Femur (tissue), 1 donor: ENCODE results near the gene GRAMD2B.

Source experiments
- DNase-seq: peaks from one replicate; pipeline ENCODE4 v3.0.0-alpha.2; 2017

The GRAMD2B gene

DNA sequence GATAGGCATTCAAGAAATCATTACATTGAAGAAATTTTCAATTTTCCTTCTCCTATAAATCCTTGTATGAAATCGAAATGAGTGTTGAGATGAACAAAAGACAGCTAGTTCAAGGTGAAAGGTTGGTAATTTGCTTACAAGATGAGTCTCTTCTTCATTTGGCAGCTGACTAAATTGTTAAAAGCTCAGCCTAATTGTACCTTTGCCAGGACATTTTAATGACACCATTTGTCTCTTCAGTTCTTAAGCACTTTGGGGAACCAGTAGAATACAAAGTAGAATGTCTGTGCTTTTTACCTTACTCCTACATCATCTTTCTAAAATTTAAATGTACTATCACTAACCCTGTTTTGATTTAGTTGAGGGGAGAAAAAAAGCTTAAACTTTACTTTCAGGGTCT, 59.4 kb downstream of the GRAMD2B start:
- no peak for DNase-seq

DNA sequence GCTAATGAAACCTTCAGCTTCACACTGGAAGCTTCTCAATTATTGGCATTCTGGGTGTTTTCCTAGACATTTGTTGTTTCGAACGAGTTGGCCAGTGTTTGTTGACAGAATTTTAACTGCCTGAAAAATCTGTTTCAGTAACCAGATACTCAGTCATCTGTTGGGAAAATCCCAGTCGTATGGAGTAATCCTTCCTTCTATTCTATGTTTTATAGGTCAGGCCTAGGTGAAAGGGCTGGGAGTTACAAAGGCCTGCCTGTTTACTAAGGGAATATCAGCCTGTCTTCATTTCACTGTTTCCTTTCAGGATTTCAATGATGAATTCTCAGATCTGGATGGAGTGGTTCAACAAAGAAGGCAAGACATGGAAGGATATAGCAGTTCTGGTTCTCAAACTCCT, 59.9 kb downstream of the GRAMD2B start:
- DNase-seq: no peak

DNA sequence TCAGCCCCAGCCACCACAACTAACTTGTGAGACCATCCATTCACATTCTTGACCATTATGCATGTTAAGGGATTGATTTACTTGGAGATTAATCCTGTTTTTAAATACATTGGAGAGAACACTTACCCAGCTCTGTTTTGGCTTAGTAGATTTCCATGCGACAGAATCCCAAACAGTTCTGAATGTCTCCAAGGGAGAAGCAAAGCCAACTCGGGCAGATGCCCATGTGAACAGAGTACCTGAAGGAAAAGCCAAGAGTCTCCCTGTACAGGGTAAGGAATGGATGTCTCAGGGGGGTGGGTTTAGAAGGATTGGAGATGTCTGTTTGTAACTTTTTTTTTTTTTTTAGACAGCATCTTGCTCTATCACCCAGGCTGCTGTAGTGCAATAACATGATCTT, 61.0 kb downstream of the GRAMD2B start:
- DNase-seq: no peak

DNA sequence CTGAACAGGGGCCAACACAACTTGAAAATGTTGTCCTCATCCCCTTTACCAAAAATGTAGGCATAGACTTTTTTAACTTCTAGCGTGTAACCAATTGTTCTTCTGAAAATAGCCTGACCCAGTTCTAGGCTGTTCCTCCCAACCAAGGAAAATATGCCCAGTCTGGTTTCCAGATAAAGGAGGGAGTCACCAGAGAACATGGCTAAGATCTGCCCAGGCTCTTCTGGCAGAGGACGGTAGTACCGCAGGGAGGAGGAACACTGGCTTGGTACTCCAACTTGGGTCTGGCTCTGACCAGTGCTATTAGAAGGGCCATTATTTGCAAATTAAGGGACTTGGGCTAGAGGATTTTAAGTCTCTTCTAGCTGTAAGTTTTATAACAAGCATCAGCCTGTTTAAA, 63.1 kb downstream of the GRAMD2B start:
- DNase-seq: no peak

DNA sequence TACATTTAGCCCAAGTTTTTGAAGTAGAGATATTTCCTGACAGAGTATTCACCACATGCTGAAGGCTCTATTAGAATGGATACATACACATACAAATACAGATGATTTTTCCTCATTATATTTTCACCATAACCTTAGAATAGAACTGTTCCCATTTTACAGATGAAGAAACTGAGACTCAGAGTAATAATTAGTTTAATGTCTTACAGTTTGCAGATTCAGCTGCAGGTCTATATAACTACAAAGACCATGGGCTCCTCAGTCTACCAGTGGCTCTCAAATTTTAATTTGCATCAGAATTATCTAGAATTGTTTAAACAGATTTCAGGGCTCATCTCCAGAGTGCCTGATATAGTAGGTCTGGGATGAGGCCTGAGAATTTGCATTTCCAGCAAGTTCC, 64.4 kb downstream of the GRAMD2B start:
- no peak for DNase-seq

DNA sequence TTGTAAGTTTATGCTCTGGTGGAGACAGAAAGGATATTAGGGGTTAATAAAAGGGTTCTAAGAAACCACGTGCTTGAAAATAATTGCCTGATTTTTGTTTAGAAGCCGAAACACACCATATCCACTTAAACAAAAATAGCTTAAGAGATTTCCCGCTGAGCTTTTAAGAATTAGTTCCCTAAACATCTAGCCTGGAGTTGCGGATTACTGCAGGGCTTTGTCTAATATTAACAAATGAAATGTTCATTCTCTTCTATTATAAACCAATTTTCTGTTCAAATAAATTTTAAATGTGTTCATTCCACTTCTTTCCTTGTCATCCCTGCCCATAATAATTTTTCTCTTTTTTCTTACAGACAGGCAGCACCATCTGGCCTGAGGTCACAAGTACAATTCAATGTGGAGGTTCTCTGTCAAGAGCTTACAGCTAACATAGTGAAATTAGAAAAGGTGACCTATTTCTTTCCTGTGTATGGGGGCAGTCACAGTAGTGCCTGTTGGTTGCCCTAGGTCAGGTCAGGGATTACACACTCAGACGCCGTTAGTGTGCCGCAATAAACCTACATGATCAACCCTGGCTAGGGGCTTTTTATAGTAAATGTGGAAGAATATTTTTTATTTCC, 65.3 kb downstream of the GRAMD2B start:
- DNase-seq: no peak

DNA sequence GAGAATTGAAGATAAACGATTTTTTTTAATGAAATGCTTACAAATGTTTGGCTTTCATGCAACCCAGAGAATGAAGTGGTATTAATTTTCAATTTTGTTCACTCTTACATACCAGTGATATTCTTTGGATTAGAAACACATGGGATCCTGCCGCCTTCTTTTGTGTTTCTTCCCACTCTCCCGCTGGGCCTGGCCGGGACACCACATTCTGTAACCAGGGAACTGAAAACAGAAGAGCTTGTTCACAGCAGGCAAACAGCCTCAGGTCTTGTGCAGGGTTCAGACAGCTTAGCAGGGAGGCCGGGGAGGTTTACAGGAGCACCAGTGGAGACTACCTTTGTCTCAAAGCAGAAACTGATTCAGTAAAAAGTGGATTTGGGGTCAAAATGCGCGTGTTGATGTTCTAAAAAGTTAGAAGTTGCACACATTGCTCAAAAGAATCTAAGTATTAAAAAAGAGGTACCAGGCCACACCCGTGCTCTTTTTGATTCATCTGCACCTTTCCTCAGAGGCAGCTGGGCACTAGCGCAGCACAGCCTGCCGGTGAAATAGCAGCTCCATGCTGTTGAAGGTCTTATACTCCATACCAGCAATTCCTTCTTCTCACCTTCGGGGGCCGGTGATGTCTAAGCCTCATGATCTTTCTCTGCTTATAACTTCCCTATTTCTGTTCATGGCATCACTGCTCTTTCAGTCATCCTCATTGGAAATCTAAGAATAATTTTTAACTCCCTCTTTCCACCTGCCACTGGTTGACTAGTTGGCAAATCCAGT, 67.1 kb downstream of the GRAMD2B start:
- DNase-seq: peak; percentile 57

DNA sequence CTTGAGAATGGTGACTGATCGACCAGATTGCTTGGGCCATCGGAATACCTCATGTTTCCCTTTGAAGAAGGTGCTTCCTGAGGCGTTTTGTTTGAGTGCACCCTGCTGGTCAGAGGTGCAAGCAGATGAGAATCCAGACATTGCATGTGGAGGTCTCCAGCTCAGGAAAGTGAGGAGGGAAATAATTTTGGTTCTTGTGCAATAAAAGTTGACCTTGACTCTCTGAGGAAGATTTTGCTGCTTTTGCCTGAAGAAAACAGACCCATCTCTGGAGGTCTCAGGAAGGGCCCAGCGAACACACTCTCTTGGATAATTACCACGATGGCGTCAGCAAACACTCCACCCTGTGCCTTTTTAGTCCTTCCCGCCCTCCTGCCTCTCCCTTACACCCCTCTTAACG, 69.7 kb downstream of the GRAMD2B start:
- no peak for DNase-seq

DNA sequence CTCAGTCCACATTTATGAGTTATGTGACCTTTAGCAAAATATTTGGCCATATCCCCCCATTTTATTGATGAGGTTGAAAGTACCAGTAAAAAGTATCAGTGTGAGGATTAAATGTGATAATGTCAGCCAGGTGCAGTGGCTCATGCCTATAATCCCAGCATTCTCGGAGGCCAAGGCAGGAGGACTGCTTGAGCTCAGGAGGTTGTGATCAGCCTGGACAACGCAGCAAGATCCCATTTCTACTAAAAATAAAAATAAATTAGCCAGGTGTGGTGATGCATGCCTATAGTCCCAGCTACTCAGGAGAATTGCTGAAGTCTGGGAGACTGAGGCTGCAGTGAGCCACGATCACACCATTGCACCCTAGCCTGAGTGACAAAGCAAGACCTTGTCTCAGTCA, 71.2 kb downstream of the GRAMD2B start:
- no peak for DNase-seq

DNA sequence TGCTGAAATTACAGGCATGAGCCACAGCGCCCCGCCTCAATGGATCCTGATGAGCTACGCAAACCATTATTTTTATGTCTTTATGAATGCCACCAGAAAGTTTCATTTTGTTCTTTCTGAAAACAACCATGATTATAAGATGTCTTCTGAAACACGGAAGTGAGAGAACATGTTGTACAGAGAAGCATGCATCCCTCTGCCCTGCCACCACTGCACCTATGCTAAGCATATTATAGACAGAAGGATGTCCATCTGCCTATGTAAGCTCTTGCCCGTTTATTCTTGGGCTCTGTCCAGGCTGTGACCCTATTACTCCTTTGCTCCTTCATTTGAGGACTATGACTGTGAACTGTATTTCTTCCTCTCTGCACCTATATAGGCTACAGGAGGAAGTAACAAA, 74.3 kb downstream of the GRAMD2B start:
- no peak for DNase-seq

DNA sequence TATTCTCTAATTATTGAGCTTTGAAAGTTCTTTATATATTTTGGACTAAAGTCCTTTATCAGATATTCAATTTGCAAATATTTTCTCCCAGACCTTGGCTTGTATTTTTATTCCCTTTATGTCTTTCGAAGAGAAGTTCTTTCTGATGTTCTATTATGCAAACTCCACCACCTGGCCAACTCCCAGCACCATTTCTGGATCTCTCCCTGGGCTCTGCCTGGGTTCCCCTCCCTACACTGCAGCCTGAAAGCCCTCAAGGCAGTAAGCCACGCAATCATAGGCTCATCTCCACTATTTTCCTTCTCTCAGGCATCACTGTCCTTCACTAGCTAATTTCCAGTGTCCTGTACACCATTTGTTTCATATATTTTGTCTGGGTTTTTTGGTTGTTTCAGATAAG, 76.1 kb downstream of the GRAMD2B start:
- DNase-seq: no peak

DNA sequence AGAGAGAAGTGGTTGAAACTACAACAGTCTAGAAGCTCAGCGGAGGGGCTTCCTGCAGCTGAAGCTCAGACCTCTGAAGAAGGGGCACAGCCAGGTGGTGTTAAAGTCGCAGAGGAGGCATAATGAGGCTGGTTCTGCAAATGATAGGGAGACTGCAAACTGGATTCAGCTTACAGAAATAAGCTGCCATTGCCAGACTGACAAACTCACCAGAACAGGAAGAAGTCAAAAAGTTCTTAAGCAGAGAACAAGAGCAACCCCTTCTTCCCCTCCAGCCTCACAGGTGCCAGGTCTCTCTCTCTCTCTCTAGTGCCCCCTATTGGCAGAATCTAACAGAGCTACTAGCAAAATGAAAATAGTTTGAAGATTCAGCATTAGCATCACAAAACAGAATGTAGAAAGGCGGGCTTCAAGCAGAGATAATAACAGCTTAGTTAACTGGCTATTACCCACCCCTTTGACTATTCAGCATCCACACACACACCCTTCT, 76.7 kb downstream of the GRAMD2B start:
- DNase-seq: no peak

DNA sequence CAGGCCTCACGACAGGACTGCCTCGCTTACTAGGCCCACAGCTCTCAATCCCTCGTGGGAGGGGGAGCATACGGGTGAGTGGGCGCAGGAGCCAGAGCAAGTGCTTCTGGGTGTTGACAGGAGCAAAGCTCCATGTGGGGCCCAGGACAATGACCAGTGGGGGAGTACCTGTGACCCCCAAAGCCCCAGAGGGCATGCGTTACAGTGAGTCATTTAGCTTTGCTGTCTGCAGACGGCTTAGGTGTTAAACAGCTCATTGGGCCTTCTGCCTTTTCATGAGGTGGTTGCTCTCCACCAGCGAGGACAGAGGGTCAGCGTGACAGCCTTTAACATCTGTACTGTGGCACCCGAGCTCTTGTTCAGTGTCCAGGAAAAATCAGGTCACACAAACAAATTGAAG, 78.2 kb downstream of the GRAMD2B start:
- no peak for DNase-seq

DNA sequence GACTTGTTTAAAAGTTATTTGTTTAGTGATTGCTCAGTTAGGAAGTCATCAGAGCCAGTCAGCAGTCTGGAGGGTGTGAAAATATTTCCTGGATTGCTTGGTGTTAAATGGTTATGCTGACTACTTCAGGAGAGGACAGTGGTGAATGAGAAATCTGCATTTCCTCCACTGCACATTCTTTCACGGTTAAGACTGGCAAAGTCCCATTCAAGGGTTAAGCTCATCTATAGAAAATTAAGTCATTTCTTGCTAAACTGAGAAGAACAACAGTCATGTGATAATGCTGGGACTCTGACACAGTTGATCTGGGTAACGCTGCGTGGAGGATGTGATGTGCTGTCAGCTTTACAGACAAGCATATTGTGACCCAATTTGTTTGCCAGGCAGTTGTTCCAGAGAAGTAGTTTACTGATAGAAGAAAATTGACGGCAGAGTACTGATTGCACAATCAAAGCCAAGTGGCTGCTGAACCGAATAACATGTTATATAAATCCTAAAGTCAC, 80.4 kb downstream of the GRAMD2B start:
- no peak for DNase-seq

DNA sequence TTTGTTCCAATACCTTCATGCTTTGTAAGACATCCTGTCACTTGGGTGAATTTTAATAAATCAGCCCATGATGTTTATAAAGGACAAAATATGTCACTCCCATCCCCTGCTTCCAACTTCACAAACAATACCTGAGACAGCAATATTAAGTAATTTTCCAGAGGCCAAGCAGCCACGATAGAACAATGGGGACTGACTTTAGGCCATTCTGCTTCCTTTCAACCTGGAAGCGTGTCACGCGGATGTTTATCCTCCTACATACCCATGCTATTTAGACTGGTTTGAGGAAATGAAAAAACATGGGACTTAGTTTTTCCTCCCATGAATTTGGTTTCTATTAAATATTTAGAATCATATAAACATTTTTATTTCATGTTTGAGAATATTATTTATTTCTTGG, 82.9 kb downstream of the GRAMD2B start:
- no peak for DNase-seq

DNA sequence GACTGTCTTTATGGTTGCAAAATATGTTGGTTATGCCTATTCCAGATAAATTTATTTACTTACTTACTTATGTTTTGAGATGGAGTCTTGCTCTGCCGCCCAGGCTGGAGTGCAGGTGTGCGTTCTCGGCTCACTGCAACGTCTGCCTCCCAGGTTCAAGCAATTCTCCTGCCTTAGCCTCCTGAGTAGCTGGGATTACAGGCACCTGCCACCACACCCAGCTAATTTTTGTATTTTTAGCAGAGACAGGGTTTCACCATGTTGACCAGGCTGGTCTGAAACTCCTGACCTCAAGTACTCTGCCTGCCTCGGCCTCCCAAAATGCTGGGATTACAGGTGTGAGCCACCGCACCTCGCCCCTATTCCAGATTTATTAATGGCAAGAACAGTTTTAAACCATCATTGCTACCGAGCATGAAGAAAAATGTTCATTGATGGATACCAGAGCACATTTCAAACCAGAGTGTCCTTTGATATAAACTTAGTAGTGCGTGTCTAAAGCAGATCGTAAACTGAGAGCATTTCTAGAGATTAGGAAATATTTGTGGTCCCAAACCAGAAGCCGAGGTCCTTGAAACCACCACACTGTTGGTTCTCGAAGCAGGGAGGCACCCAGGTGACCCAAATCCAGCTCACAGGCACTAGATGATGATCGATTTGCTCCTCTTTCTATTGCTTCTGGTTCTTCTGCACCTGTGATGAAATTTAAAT, 85.2 kb downstream of the GRAMD2B start:
- DNase-seq: no peak

DNA sequence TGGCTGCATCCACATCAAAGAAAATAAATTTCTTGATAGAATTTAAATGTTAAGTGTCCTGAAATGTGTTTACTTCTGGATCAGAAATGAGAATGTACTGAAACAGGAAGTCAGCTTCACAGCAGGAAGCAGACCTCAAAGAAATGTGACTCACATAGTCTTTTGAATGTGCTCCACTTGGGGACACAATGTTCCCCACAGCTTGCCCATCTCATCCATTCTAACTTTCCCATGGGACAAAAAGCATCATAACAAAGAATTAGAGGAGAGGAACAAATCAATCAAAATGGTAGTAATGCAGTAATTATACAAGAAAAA, 85.7 kb downstream of the GRAMD2B start:
- no peak for DNase-seq

DNA sequence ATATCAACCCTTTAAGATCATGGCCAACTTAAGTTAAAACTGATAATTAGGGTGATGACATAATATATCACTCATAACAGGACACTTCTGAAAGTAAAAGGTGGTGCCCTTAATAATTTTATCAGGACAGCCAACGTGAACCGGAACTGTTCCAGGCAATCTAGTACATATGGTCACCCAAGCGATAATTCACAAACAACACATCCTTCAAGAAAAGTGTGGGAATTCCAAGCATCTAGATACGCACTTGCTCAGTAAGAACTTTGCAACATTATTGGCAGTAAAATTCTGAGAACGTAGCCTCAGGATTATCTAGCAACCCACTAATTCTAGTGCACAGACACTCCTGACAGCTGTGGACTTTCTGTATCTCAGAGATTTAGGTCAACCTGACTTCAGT, 86.1 kb downstream of the GRAMD2B start:
- DNase-seq: no peak

DNA sequence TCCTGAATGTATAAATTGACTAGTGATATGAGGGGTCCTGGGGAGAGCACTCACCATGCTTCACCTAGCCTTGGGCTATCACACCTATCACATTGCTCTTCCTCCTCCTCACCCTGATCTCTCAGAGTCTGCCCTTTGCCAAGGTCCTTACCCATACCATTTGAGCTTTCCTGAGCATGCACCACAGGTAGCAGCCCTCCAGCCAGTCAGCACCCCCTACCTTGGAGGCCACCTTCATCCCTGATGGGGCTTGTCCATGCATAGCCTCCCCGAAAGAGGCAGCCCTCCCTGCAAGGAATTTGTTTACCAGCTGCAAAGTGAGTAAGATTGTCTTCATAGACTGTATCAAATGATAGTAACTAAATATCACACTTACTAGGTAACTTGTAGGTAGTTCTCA, 88.8 kb downstream of the GRAMD2B start:
- no peak for DNase-seq

DNA sequence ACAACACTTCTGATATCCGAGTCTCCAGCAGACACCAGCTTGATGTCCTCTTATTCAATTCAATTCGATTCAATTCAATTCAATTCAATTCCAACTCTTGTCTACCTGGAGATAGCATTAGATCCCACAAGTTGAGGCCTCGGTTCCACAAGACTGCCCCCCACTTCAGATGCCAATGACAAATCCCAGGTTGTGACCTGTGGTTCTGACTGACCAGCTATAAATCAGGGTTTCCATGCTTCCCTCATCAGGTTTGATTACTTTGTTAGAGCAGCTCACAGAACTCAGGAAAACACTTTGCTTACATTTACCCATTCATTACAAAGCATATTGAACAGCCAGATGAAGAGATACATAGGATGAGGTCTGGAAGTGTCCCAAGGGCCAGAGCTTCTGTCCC, 89.2 kb downstream of the GRAMD2B start:
- DNase-seq: no peak

DNA sequence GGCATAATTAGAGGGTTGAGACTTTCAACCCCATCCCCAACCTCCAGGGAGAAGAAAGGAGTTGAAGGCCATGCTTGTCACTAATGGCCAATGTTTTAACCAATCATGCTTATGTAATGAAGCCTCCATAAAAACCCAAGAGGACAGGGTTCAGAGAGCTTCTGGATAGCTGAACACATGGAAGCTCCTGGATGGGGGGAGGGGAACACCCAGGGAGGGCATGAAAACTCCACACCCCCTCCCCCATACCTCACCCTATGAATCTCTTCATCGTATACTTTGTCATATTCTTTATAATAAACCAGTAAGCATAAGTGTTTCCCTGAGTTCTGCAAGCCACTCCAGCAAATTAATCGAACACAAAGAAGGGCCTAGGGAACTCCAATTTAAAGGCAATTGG, 90.1 kb downstream of the GRAMD2B start:
- DNase-seq: no peak

DNA sequence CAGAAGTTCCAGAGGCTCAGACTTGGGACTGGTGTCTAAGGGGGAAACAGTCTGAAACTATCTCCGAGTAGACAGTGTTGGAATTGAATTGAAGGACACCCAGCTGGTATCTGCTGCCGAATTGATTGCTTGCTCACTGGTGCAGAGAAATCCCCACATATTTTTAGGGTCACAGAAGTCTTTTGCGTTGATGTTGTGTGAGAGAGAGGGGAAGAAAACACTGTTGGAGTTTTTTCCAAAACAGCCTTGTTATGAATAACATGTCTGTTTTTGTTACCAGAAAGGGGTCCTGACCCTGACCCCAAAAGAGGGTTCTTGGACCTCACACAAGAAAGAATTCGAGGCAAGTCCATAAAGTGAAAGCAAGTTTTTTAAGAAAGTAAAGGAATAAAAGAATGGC, 90.5 kb downstream of the GRAMD2B start:
- DNase-seq: no peak

DNA sequence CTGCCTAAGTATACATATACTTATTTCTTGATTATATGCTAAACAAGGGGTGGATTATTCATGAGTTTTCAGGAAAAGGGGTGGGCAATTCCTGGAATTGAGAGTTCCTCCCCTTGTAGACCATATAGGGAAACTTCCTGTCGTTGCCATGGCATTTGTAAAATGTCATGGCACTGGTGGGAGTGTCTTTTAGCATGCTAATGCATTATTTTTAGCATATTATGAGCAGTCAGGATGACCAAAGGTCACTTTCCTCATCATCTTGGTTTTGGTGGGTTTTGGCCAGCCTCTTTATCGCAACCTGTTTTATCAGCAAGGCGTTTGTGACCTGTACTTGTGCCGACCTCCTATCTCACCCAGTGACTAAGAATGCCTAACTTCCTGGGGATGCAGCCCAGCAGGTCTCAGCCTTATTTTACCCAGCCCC, 90.9 kb downstream of the GRAMD2B start:
- no peak for DNase-seq

DNA sequence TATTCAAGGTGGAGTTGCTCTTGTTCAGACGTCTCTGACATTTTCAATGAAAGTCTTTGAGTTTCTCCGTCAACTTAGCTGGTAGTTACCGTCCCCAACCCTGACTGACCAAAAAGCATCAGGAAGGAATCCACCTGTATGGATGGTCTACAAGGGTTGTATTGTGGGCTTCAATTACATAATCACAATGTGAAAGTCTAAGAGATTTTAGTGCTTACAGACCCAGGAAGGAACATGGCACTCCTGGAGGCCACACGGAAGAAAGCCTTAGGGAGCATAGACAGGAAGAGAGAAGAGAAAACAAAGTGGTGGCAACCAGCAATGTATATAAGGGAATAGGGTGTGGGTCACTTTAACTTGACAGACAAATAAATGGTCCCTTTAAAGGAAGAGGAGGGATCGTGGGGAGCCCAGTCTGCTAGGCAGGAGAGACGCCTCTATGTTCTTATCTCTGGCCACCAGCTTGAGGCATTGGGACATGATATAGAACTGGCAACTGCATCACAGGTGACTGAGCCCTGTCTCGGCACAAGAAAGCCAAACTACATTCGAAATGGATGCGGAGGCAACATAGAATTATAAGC, 91.4 kb downstream of the GRAMD2B start:
- no peak for DNase-seq
